GM12875 (cell line): ENCODE results near the gene RIC3.

ENCODE experiments used
- H3K4me3 ChIP-seq: one replicate; pipeline ENCODE4 v1.5.1; 2011; ENCODE audit warnings: low read depth, low read length, control low read depth
- TF ChIP-seq, protein P1 (sequence below): IDR thresholded peaks from 2 replicates; pipeline ENCODE4 v1.5.1; 2011; ENCODE audit warnings: low read depth, mild to moderate bottlenecking, control low read depth, inconsistent platforms, low read length, moderate library complexity, borderline replicate concordance; ENCODE audit not compliant: insufficient read depth

The RIC3 gene

DNA sequence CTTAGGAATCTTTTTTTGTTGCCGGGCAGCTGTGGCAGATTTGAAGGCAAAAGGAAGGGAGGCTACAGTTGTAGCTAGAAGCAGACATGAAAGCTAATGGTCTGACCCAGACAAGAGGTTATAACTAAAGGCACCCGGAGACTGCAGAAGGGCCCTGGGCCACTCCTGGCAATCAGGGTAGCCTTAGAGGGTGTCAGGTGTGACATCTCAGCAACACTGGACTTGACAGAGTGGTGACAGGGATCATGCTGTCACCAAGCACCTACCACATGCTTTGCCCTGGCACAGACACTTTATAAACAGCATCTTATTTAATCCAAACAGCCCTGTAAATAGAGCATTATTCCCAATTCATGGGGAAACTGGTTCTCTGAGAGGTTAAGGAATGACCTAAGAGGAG is 62.1 kb downstream of the RIC3 start:
- H3K4me3 ChIP-seq = no peak overlapping the region
- TF ChIP-seq, protein P1, sequence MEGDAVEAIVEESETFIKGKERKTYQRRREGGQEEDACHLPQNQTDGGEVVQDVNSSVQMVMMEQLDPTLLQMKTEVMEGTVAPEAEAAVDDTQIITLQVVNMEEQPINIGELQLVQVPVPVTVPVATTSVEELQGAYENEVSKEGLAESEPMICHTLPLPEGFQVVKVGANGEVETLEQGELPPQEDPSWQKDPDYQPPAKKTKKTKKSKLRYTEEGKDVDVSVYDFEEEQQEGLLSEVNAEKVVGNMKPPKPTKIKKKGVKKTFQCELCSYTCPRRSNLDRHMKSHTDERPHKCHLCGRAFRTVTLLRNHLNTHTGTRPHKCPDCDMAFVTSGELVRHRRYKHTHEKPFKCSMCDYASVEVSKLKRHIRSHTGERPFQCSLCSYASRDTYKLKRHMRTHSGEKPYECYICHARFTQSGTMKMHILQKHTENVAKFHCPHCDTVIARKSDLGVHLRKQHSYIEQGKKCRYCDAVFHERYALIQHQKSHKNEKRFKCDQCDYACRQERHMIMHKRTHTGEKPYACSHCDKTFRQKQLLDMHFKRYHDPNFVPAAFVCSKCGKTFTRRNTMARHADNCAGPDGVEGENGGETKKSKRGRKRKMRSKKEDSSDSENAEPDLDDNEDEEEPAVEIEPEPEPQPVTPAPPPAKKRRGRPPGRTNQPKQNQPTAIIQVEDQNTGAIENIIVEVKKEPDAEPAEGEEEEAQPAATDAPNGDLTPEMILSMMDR = no peak

DNA sequence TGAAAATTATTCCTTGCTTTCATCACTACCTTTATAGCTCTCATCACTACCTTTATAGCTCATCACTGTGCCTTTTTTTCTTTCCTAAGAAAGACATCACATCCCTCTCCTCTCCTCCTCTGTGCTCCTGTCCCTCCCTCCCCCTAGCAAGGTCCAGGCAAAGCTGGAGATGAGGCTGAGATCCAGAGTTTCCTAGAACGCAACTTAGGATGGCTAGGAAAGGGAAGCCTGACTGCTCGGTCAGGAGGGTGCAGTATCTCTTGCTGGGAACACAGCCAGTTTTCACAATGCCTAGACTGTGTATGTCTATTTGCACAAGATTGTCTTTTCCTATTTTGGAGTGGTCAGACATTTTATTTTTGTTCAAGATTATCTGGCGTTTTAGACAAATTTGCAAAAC is 63.2 kb downstream of the RIC3 start:
- no peak overlapping the region for H3K4me3 ChIP-seq
- TF ChIP-seq, protein P1 = no peak

DNA sequence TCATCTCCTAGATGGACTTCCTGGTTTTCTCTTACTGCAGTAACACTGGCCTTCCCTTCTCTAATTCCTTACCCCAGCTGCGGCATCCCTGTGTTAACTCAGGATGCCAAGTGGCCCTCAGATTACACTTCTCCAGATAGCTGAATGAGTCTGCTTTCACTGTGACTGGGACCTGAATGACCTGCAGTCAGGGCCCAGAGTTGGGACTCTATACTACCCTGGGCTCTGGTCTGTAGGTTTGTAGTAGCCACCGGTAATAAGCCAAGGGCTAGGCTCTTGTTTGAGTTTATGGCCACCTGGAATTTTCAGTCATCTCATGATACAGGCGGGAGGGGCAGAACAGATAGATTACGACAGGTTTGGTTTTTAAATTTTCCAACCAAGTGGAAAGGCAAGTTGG is 63.7 kb downstream of the RIC3 start:
- H3K4me3 ChIP-seq = no peak overlapping the region
- TF ChIP-seq, protein P1 = no peak

DNA sequence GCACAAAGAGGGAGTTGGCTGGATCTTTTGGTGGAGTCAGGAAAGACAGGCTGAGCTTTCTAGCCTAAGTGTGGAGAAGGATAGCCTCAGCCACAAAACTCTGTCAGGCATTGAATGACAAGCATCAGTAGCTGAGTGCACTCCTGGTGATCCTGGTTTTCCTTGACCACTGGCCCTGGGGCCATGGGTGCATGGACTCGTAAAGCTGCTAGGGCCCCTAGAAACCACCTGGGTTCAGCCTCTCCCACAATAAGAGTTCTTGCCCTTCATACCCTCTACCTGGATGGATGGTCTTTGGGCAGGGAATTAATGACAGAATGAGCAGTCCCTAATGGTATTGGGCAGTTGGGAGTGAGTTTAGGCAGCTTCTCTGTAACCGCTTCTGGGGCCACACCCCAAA is 64.9 kb downstream of the RIC3 start:
- TF ChIP-seq, protein P1 = no peak
- no peak overlapping the region for H3K4me3 ChIP-seq

DNA sequence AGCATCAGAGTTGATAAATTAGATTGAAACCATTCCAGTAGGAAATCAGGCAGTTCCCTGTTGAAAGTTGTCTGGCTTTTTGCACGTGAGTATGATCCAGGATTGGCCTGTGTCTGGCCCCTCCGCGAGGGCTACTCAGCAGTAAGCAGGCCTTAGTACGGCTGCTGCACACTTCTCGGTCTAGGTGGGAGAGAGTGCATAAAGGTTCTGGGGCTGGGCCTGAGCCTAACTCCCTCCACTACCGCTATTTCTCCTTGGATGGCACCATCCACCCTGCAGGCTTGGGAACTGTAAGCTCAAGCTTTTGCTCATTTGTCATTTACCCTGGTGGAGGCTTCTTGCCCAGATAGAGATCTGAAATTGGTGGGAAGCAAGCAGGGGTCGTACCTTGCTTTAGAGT is 65.9 kb downstream of the RIC3 start:
- H3K4me3 ChIP-seq = no peak overlapping the region
- TF ChIP-seq, protein P1 = no peak

DNA sequence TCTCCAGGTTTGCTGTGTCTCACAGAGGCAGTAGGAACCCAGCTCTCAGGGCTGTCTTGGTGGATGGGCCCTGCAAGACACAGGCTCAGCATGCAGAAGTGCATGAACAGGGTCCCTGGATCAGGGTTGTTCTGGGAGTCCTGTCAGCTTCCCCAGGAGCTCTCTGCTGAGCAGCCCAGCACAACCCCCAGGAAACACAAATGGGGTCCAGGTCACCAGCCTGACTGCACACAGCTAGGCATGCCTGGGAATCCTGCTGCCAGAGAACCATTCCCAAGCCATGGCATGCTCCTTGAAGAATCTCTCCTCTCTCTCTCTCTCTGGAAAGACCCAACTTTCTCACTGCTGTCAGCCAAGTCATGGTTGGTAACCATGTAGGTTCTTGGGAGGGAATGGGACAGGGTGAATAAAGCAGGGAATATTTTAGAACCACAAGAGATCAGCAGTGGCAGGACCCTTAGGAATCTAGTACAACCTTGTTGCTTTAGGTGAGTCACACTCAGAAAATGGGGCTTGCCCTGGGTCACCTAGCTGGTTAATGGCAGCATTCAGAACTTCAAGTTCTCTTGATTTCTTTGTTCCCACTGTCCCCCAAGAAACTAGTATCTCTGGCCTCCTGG is 66.4 kb downstream of the RIC3 start:
- no peak overlapping the region for H3K4me3 ChIP-seq
- TF ChIP-seq, protein P1 = no peak

DNA sequence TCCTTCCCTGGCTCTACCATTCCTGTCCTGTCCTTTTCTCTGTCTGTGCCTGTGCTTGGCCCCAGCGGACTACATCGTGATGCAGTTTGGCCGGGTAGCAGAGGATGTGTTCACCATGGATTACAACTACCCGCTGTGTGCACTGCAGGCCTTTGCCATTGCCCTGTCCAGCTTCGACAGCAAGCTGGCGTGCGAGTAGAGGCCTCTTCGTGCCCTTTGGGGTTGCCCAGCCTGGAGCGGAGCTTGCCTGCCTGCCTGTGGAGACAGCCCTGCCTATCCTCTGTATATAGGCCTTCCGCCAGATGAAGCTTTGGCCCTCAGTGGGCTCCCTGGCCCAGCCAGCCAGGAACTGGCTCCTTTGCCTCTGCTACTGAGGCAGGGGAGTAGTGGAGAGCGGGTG is 67.4 kb downstream of the RIC3 start:
- TF ChIP-seq, protein P1 = no peak
- H3K4me3 ChIP-seq = no peak overlapping the region
